Measurements from ENCODE around the gene GPS2. TPM values are rescaled to one million over a fixed set of nuclear protein-coding genes. Genes with fewer than 3 reads are reported as not detected.

Gene GPS2
- total RNA-seq, 1 donor from 2014 or later: 42.1 TPM

DNA sequence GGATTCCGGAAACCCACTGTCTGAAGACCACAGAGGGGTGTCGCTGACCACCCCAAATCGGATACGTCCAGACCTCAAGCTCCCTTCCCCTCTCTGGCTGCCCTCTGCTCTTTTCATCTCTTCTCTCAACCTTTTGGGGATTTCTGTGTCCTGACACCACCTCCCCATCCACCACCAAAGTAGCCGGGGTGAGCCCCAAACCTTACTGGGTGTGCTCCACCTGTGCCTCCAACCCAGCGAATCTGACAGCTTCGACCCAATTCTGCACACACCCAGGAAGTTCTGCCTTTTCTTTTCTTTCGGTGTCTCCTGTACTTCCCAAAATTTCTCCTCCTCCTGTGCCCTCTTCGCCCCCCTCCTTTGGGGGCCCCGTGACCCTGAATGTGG is 37.3 kb upstream of the GPS2 start:
- TF ChIP-seq, protein P1, sequence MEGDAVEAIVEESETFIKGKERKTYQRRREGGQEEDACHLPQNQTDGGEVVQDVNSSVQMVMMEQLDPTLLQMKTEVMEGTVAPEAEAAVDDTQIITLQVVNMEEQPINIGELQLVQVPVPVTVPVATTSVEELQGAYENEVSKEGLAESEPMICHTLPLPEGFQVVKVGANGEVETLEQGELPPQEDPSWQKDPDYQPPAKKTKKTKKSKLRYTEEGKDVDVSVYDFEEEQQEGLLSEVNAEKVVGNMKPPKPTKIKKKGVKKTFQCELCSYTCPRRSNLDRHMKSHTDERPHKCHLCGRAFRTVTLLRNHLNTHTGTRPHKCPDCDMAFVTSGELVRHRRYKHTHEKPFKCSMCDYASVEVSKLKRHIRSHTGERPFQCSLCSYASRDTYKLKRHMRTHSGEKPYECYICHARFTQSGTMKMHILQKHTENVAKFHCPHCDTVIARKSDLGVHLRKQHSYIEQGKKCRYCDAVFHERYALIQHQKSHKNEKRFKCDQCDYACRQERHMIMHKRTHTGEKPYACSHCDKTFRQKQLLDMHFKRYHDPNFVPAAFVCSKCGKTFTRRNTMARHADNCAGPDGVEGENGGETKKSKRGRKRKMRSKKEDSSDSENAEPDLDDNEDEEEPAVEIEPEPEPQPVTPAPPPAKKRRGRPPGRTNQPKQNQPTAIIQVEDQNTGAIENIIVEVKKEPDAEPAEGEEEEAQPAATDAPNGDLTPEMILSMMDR (IDR thresholded peaks at IDR 0.05; ENCODE audit: unreplicated experiment): peak; percentile 54
- no peaks in the 10 kb centered on the region for H3K27me3 Mint-ChIP-seq (ENCODE audit: low read depth)
- H3K27ac Mint-ChIP-seq: peak overlapping the region; percentile 94

DNA sequence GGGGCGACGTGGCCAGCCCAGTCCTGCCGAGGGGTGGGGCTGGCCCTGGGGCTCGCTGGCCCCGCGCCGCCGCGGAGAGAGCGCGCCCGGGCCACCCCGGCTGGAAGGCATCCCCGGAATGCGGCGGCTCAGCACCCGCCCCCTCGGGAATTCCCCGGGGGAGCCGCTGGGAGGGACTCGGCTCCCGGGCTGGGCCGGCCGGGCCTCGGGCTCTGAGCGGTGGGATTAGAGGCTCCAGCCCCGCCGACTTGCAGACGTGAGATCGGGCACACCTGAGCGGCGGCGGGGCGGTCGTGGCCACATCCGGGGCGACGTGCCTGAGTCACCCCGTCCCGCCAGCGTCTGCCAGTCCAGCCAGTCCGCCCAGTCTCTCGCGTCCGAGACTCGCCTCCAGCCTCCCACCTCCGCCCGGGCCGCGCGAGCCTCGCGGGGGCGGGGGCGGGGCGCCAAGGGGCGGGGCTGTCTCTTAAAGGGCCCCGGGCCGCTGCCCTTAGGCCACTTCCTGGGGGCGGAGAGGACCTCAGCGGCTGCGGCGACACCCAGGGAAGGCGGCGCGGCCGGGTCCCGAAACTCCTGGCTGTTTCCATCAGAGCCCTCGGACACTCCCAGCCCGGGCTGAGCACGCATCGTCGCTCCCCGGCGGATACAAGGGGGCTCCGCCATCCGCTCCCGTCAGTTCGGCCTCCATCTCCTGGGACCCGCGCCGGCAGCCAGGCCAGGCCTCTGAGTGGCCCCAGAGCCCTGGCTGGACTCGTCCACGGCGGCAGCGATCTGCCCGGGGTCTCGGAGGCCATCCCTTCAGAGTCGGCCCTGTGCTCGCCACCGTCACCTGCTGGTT is 36.7 kb upstream of the GPS2 start, which contains the start of gene KCTD11:
Gene KCTD11 (plus strand): TSS at position 498 of the 838 bp plus-strand sequence.
- TF ChIP-seq, protein P1 (IDR thresholded peaks at IDR 0.05; ENCODE audit: unreplicated experiment): no peak
- Mint-ChIP-seq H3K4me3 (peak within 1 kb of the TSS; percentile 86), H3K27me3 (ENCODE audit: low read depth) (no peaks in the 10 kb centered on the region), H3K4me1 (peaks cover 58% of the 10 kb centered on the region), H3K27ac (peak within 1 kb of the TSS; percentile 98), H3K9me3 (no peaks in the 10 kb centered on the region), H3K36me3 (no peaks in the 10 kb centered on the region)
- DNase-seq (ENCODE audit: low spot score in 2 of 2, unreplicated experiment in 2 of 2): peak; percentile 88 to 92

More for the DNA sequence above, 37.3 kb upstream of the GPS2 start:
- peaks cover 58% of the 10 kb centered on the region for H3K4me1 Mint-ChIP-seq
- DNase-seq (ENCODE audit: low spot score in 2 of 2, unreplicated experiment in 2 of 2): no peak
- no peaks in the 10 kb centered on the region for H3K9me3 Mint-ChIP-seq
- peak overlapping the region; percentile 82 for H3K4me3 Mint-ChIP-seq
- no peaks in the 10 kb centered on the region for H3K36me3 Mint-ChIP-seq

DNA sequence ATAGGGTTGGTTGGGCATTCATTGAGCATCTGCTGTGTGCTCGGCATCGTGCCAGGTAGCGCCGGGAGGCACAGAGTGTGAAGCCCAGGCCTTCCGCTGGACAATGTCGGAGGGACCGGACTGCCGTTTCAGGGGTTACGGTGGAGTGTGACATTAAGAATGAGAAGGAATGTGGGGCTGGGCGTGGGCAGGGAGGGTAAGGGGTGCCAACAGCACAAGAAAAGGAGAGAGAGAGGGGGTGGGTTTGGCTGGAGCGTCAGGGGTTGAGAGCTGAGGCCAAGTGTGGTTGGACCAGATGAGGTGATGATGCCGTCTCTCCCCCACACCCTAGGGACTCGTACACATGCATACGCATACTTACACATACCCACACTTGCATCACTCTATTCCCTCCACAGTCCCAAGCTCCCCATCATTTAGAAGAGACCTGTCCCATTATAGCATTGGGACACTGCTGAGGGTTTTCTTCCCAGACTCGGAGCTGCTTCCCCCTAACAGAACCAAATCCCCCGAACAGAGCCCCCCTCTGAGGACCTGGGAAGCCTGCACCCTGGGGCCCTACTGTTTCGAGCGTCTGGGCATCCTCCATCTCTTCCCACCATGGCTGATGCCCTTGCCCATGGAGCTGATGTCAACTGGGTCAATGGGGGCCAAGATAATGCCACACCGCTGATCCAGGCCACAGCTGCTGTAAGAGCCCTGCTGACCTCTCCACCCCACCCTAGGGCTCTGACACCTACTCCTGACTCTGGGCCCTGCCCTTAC is 33.5 kb upstream of the GPS2 start:
- Mint-ChIP-seq H3K27me3 (ENCODE audit: low read depth) (peaks cover 1% of the 10 kb centered on the region), H3K4me1 (peaks cover 36% of the 10 kb centered on the region), H3K36me3 (no peaks in the 10 kb centered on the region), H3K9me3 (no peaks in the 10 kb centered on the region), H3K4me3 (no peak overlapping the region), H3K27ac (peak overlapping the region; percentile 98)
- no peak for DNase-seq (ENCODE audit: low spot score in 2 of 2, unreplicated experiment in 2 of 2)
- TF ChIP-seq, protein P1 (IDR thresholded peaks at IDR 0.05; ENCODE audit: unreplicated experiment): no peak

DNA sequence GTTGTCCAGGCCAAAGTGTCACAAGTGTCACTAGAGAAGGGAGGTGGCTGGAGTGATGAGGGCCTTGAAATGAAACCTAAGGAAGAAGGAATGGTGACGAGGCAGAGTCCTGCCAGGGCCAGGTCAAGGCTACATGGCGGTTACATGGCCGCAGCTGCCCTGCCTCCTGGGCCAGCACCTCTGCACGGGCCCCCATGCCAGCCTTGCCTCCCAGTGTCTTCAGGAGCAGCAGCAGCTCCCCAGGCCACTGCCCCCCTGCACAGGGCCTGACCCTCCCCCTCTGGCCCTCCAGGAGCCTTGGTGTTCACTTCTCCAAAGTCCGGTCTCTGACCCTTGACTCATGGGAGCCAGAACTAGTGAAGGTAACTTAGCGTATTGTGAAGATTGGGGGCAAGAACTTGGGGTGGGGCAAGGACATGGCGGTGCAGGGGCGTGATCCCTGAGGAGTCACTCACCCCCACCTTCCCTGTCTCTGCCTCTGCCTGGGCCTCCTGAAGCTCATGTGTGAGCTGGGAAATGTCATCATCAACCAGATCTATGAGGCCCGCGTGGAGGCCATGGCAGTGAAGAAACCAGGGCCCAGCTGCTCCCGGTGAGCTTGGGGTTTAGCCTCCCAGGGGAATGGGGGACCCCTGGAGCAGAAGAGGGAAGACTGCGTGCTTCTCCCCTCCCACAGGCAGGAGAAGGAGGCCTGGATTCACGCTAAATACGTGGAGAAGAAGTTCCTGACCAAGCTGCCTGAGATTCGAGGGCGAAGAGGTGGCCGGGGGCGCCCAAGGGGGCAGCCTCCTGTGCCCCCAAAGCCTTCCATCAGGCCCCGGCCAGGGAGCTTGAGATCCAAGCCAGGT is 32.7 kb upstream of the GPS2 start:
- no peak for DNase-seq (ENCODE audit: low spot score in 2 of 2, unreplicated experiment in 2 of 2)
- TF ChIP-seq, protein P1 (IDR thresholded peaks at IDR 0.05; ENCODE audit: unreplicated experiment): no peak
- no peaks in the 10 kb centered on the region for H3K36me3 Mint-ChIP-seq
- H3K9me3 Mint-ChIP-seq: no peaks in the 10 kb centered on the region
- no peak overlapping the region for H3K4me3 Mint-ChIP-seq
- peaks cover 30% of the 10 kb centered on the region for H3K4me1 Mint-ChIP-seq
- peak overlapping the region; percentile 69 for H3K27ac Mint-ChIP-seq
- peaks cover 4% of the 10 kb centered on the region for H3K27me3 Mint-ChIP-seq (ENCODE audit: low read depth)

Measured in mesothelial cell of epicardium (in vitro differentiated cells).